Heart left ventricle (tissue), 16 donors: Measurements from ENCODE around the gene GCSAM. TPM values are rescaled to one million over a fixed set of nuclear protein-coding genes. Genes with fewer than 3 reads are reported as not detected.

Source experiments
- ATAC-seq, 4 donors: fragments of 200-7000 bp; cut with Tn5 transposase; one replicate each; pipeline ENCODE4 v1.9.1; 2020 to 2022; ENCODE audit warnings: moderate library complexity in 4 of 4, mild to moderate bottlenecking in 3 of 4, moderate number of reproducible peaks in 1 of 4
- DNase-seq, 5 donors: peaks; one replicate each; pipeline ENCODE4 v3.0.0-alpha.2; 2020
- H3K27ac ChIP-seq, 12 donors: fragments of 200-600 bp; sonication (generic) in 4 of 12; one replicate each; pipeline versions ENCODE4 v1.5.0 to v1.8.0; 2016 to 2022; ENCODE audit warnings: mild to moderate bottlenecking in 2 of 12
- H3K27me3 ChIP-seq, 9 donors: fragments of 200-600 bp; sonication (generic) in 2 of 9; one replicate each; pipeline versions ENCODE4 v1.5.1 to v1.8.0; 2016 to 2022; ENCODE audit warnings: mild to moderate bottlenecking in 3 of 9
- H3K36me3 ChIP-seq, 9 donors: fragments of 200-600 bp; sonication (generic) in 2 of 9; one replicate each; pipeline versions ENCODE4 v1.5.0 to v1.8.0; 2018 to 2022; ENCODE audit warnings: mild to moderate bottlenecking in 2 of 9
- H3K4me1 ChIP-seq, 12 donors: fragments of 200-600 bp; sonication (generic) in 4 of 12; one replicate each; pipeline versions ENCODE4 v1.5.0 to v1.8.0; 2016 to 2022; ENCODE audit warnings: mild to moderate bottlenecking in 3 of 12
- H3K4me3 ChIP-seq, 12 donors: fragments of 200-600 bp; sonication (generic) in 4 of 12; one replicate each; pipeline versions ENCODE4 v1.5.0 to v1.8.0; 2017 to 2022; ENCODE audit warnings: mild to moderate bottlenecking in 9 of 12, moderate library complexity in 4 of 12
- H3K9me3 ChIP-seq, 12 donors: fragments of 200-600 bp; sonication (generic) in 4 of 12; one replicate each; pipeline versions ENCODE4 v1.5.0 to v1.8.0; 2016 to 2022; ENCODE audit warnings: mild to moderate bottlenecking in 1 of 12
- CTCF ChIP-seq, 12 donors: fragments of 200-600 bp; sonication (generic) in 4 of 12; IDR thresholded peaks; one replicate each; pipeline versions ENCODE4 v1.5.0 to v1.8.0; 2018 to 2022; ENCODE audit warnings: antibody characterized with exemption in 12 of 12, mild to moderate bottlenecking in 5 of 12
- POLR2A ChIP-seq, 2 donors: fragments of 450-650 bp; IDR thresholded peaks; one replicate each; pipeline ENCODE4 v1.6.1; 2017; ENCODE audit warnings: antibody characterized with exemption in 2 of 2, mild to moderate bottlenecking in 2 of 2, moderate library complexity in 2 of 2
- WGBS, 4 donors: extraction: QIAGEN DNeasy Blood & Tissue Kit in 2 of 4; methylation state at CpG; one replicate each; pipeline versions ENCODE4 v1.1.5 to v1.1.7; 2013 to 2018; 5-methylcytosine and 5-hydroxymethylcytosine counted together
- intact Hi-C, 10 donors: fragments of 100-400 bp; cut with DNase I; formaldehyde crosslinking; loops; one replicate each; pipeline versions ENCODE4 v1.11.1 to v1.14.2; 2022
- polyA plus RNA-seq, 2 donors: library from polyadenylated mRNA; stranded (reverse); fragments of 200-250 nt; gene quantifications; one replicate each; pipeline ENCODE4 v1.2.3, GENCODE V29; 2013
- total RNA-seq, 9 donors: library from RNA; depleted of rRNA in 2 of 9; stranded (reverse); fragments of >200 nt in 2 of 9; fragmentation: NEBNext Ultra II Directional in 3 of 9; extraction: Animal tissue kit (Norgen Biotek cat#: 25700) in 3 of 9; gene quantifications; one replicate each; pipeline versions ENCODE4 v1.1.0 to v1.2.4, GENCODE V29; 2016 to 2023
- donor health status: ischemic (EF 13 %, LVEDD 7.1; RV severe dilation, severe dysfunction).
- donor health status: healthy with polysubstance abuse.
- donor health status: DM: no; HTN: yes; CAD: no.
- donor health status: DM: no; HTN: no; CAD: no.
- donor health status: ischemic (EF 25% LVEDD 6.9; RV normal size, moderate dysfunction).
- donor health status: ischemic (EF 25% LVEDD 5.7; RV mildly dilated, moderate dysfunction).
- donor health status: healthy.
- donor health status: DM: yes; HTN: yes; CAD: no.
- donor health status: ischemic (EF 35%, LVEDD 5.7; RV mildly dilated, moderate dysfunction).
- donor health status: nonischemic (EF 11% LVEDD 7.7; RV severe dilation, severe dysfunction).
- donor health status: DM: yes; HTN: yes; CAD: no.
- donor health status: PGD.
- donor health status: ischemic (EF 29% LVEDD 5.4; RV normal size, mild dysfunction).
- donor health status: nonischemic (EF 23%, LVEDD 6.1; RV moderate dilation, normal function).

Gene GCSAM
- total and polyA plus RNA-seq, 11 donors: 0.12 to 0.59 (median 0.27) TPM; not detected in 8

GRCh38 chr3:112085735-112086075 is 47.3 kb downstream of the GCSAM start:
- Histone ChIP-seq H3K36me3 (no peaks in the 10 kb centered on the region), H3K4me1 (peaks cover 0 to 26% (median 16%) of the 10 kb centered on the region in 12 donors), H3K9me3 (no peaks in the 10 kb centered on the region), H3K27me3 (peaks cover 0 to 32% (median 0%) of the 10 kb centered on the region in 9 donors), H3K4me3 (peak overlapping the region; percentile 32 to 68 (median 60)), H3K27ac (peak overlapping the region in 5 of 12 donors; percentile 63 to 83 (median 76))
- TF ChIP-seq CTCF (IDR thresholded peaks at IDR 0.05) (no peak), POLR2A (IDR thresholded peaks at IDR 0.05) (no peak)
- ATAC-seq (peak in 2 of 4 donors; percentile 0 to 2), DNase-seq (no peak)
- intact Hi-C loops: no loop called here
- WGBS, 4 donors: 35 to 59% (median 36%) methylated on average over 5 to 12 of the region's 12 CpGs

DNA sequence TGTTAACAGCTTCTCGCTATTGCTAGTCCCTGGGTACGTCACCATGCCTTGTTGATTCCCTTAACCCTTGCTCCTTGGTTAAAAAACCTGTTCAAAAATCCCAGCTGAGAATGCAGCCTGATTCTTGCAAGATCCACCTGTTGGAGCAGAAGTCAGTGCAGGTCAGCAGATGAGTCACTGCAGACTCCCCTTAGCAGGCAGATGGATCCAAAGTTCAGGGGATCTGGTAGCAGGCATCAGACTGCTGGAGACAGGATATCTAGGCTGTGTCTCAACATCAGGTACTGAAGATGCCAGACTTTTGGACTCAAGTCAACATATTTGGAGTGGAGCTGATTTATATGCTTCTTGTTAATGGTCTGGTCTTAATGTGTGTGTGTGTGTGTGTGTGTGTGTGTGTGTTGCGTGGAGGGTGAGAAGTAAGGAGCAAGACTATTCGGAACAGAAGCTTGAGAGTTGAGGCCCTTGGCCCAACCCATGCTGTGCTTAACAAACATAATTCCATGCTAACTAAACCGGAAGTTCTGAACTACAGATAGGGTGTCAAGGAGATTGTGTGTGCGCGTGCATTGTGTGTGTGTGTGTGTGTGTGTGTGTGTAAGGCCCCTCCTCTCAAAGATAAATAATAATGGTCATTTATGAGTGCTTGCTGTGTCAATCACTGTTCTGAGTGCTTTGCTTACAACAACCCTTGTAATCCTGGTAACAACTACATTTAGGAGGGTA is 47.9 kb downstream of the GCSAM start:
- intact Hi-C loops: no loop called here

GRCh38 chr3:112083239-112083638 is 49.8 kb downstream of the GCSAM start:
- no peak for TF ChIP-seq CTCF (IDR thresholded peaks at IDR 0.05)
- TF ChIP-seq POLR2A (IDR thresholded peaks at IDR 0.05): no peak
- Histone ChIP-seq H3K36me3 (no peaks in the 10 kb centered on the region), H3K27ac (peak overlapping the region in 5 of 12 donors; percentile 9 to 56 (median 42)), H3K4me1 (peaks cover 0 to 23% (median 11%) of the 10 kb centered on the region in 12 donors), H3K27me3 (peaks cover 0 to 19% (median 0%) of the 10 kb centered on the region in 9 donors), H3K9me3 (no peaks in the 10 kb centered on the region), H3K4me3 (no peak overlapping the region)
- 42 to 57% (median 54%) methylated on average over 4 of the region's 4 CpGs for WGBS, 4 donors
- ATAC-seq (peak; percentile 25 to 60 (median 40)), DNase-seq (peak in 1 of 5 donors; percentile 54)
- intact Hi-C loops: no loop called here

More for the DNA sequence above, 47.9 kb downstream of the GCSAM start:
- DNase-seq: no peak
- TF ChIP-seq CTCF (IDR thresholded peaks at IDR 0.05): no peak
- no peak for TF ChIP-seq POLR2A (IDR thresholded peaks at IDR 0.05)
- H3K27ac ChIP-seq: peak overlapping the region in 1 of 12 donors; percentile 78
- WGBS, 4 donors: 81 to 90% (median 87%) methylated on average over 7 of the region's 7 CpGs
- no peak overlapping the region for H3K4me3 ChIP-seq
- ATAC-seq: no peak
- H3K9me3 ChIP-seq: no peaks in the 10 kb centered on the region
- H3K4me1 ChIP-seq: peaks cover 0 to 23% (median 11%) of the 10 kb centered on the region in 12 donors
- no peaks in the 10 kb centered on the region for H3K36me3 ChIP-seq
- peaks cover 0 to 32% (median 0%) of the 10 kb centered on the region in 9 donors for H3K27me3 ChIP-seq

GRCh38 chr3:112078125-112079083 is 54.6 kb downstream of the GCSAM start:
- DNase-seq (no peak), ATAC-seq (no peak)
- H3K4me3 ChIP-seq: no peak overlapping the region

More at GRCh38 chr3:112078125-112079083, 54.6 kb downstream of the GCSAM start:
- H3K27me3 ChIP-seq: no peaks in the 10 kb centered on the region
- TF ChIP-seq CTCF (IDR thresholded peaks at IDR 0.05) (no peak), POLR2A (IDR thresholded peaks at IDR 0.05) (no peak)
- H3K27ac ChIP-seq: no peak overlapping the region
- H3K4me1 ChIP-seq: peaks cover 0 to 11% (median 0%) of the 10 kb centered on the region in 12 donors
- WGBS, 4 donors: 79 to 87% (median 85%) methylated on average over 10 of the region's 10 CpGs
- intact Hi-C loops: no loop called here
- no peaks in the 10 kb centered on the region for H3K36me3 ChIP-seq
- H3K9me3 ChIP-seq: no peaks in the 10 kb centered on the region
